ENCODE data around the gene MRPL11.

GRCh38 chr11:66437979-66438503, 607 bp downstream of the MRPL11 start:
- TF ChIP-seq CTCF (IDR thresholded peaks at IDR 0.05; ENCODE audit: low read depth, low read length) (no peak), POLR2A (IDR thresholded peaks at IDR 0.05; ENCODE audit: extremely low read depth, insufficient read length) (no peak), MAX (IDR thresholded peaks at IDR 0.05; ENCODE audit: low read depth, low read length) (no peak), MYC (IDR thresholded peaks at IDR 0.05; ENCODE audit: low read depth, low read length) (no peak)
